Heart right ventricle (tissue), 16 donors: ENCODE data around the gene P3H3. TPM values are rescaled to one million over a fixed set of nuclear protein-coding genes. Genes with fewer than 3 reads are reported as not detected.

ENCODE experiments used
- ATAC-seq, 8 donors: fragments of 200-7000 bp; cut with Tn5 transposase; one replicate each; pipeline ENCODE4 v1.9.1; 2020; ENCODE audit warnings: mild to moderate bottlenecking in 8 of 8, moderate library complexity in 8 of 8, moderate number of reproducible peaks in 1 of 8
- DNase-seq, 2 donors: peaks; one replicate each; pipeline ENCODE4 v3.0.0-alpha.2; 2020
- H3K27ac ChIP-seq, 10 donors: fragments of 200-600 bp; sonication (generic) in 2 of 10; one replicate each; pipeline versions ENCODE4 v1.5.0 to v1.8.0; 2020 to 2022; ENCODE audit warnings: mild to moderate bottlenecking in 3 of 10
- H3K27me3 ChIP-seq, 7 donors: fragments of 200-600 bp; one replicate each; pipeline ENCODE4 v1.8.0; 2021 to 2022; ENCODE audit warnings: mild to moderate bottlenecking in 2 of 7
- H3K36me3 ChIP-seq, 9 donors: fragments of 200-600 bp; sonication (generic) in 1 of 9; one replicate each; pipeline versions ENCODE4 v1.5.0 to v1.8.0; 2020 to 2022; ENCODE audit warnings: mild to moderate bottlenecking in 2 of 9
- H3K4me1 ChIP-seq, 9 donors: fragments of 200-600 bp; sonication (generic) in 1 of 9; one replicate each; pipeline versions ENCODE4 v1.5.0 to v1.8.0; 2020 to 2022; ENCODE audit warnings: mild to moderate bottlenecking in 4 of 9
- H3K4me3 ChIP-seq, 10 donors: fragments of 200-600 bp; sonication (generic) in 2 of 10; one replicate each; pipeline versions ENCODE4 v1.5.0 to v1.8.0; 2020 to 2022; ENCODE audit warnings: mild to moderate bottlenecking in 7 of 10, moderate library complexity in 2 of 10
- H3K9me3 ChIP-seq, 11 donors: fragments of 200-600 bp in 10 of 11; sonication (generic) in 2 of 11; one replicate each; pipeline versions ENCODE4 v1.5.0 to v1.8.0; 2013 to 2022; ENCODE audit warnings: mild to moderate bottlenecking in 2 of 11, control low read depth in 1 of 11, moderate library complexity in 1 of 11
- WGBS, 2 donors: extraction: QIAGEN DNeasy Blood & Tissue Kit; methylation state at CpG; one replicate each; pipeline ENCODE4 v1.1.7; 2013; ENCODE audit warnings: inconsistent platforms in 1 of 2; 5-methylcytosine and 5-hydroxymethylcytosine counted together
- intact Hi-C, 10 donors: fragments of 100-400 bp; cut with DNase I; formaldehyde crosslinking; loops; one replicate each; pipeline versions ENCODE4 v1.11.1 to v1.14.2; 2022
- polyA plus RNA-seq, 2 donors: library from polyadenylated mRNA; stranded (reverse); fragments of 200-250 nt; gene quantifications; one replicate each; pipeline ENCODE4 v1.2.3, GENCODE V29; 2013
- total RNA-seq, 10 donors: library from RNA; stranded (reverse); fragmentation: NEBNext Ultra II Directional in 3 of 10; extraction: Animal tissue kit (Norgen Biotek cat#: 25700) in 3 of 10; gene quantifications; one replicate each; pipeline versions ENCODE4 v1.2.1 to v1.2.4, GENCODE V29; 2021 to 2023
- TF ChIP-seq, protein P1 (sequence below), 9 donors: fragments of 200-600 bp; sonication (generic) in 2 of 9; IDR thresholded peaks; one replicate each; pipeline versions ENCODE4 v1.5.0 to v1.8.0; 2021 to 2022; ENCODE audit warnings: antibody characterized with exemption in 9 of 9, mild to moderate bottlenecking in 5 of 9, moderate library complexity in 1 of 9
- donor health status: Arrhythmogenic right ventricular cardiomyopathy.
- donor health status: ischemic (EF 13 %, LVEDD 7.1; RV severe dilation, severe dysfunction).
- donor health status: healthy with polysubstance abuse.
- donor health status: DM: no; HTN: yes; CAD: no.
- donor health status: DM: no; HTN: no; CAD: no.
- donor health status: ischemic (EF 25% LVEDD 6.9; RV normal size, moderate dysfunction).
- donor health status: ischemic (EF 25% LVEDD 5.7; RV mildly dilated, moderate dysfunction).
- donor health status: healthy.
- donor health status: DM: yes; HTN: yes; CAD: no.
- donor health status: Ischemic cardiomyopathy.
- donor health status: ischemic (EF 35%, LVEDD 5.7; RV mildly dilated, moderate dysfunction).
- donor health status: nonischemic (EF 11% LVEDD 7.7; RV severe dilation, severe dysfunction).
- donor health status: DM: yes; HTN: yes; CAD: no.
- donor health status: PGD.
- donor health status: ischemic (EF 29% LVEDD 5.4; RV normal size, mild dysfunction).
- donor health status: nonischemic (EF 23%, LVEDD 6.1; RV moderate dilation, normal function).

Gene P3H3
- total and polyA plus RNA-seq, 12 donors, result 6.4 to 37.8 (median 16.0) TPM

- TF ChIP-seq, protein P1, sequence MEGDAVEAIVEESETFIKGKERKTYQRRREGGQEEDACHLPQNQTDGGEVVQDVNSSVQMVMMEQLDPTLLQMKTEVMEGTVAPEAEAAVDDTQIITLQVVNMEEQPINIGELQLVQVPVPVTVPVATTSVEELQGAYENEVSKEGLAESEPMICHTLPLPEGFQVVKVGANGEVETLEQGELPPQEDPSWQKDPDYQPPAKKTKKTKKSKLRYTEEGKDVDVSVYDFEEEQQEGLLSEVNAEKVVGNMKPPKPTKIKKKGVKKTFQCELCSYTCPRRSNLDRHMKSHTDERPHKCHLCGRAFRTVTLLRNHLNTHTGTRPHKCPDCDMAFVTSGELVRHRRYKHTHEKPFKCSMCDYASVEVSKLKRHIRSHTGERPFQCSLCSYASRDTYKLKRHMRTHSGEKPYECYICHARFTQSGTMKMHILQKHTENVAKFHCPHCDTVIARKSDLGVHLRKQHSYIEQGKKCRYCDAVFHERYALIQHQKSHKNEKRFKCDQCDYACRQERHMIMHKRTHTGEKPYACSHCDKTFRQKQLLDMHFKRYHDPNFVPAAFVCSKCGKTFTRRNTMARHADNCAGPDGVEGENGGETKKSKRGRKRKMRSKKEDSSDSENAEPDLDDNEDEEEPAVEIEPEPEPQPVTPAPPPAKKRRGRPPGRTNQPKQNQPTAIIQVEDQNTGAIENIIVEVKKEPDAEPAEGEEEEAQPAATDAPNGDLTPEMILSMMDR (IDR thresholded peaks at IDR 0.05), result no peak
- no peaks in the 10 kb centered on the region for H3K9me3 ChIP-seq
- H3K27me3 ChIP-seq, result peaks cover 0 to 52% (median 0%) of the 10 kb centered on the region in 7 donors
- H3K4me1 ChIP-seq, result peaks cover 8 to 54% (median 30%) of the 10 kb centered on the region in 9 donors
- peak overlapping the region in 2 of 10 donors; percentile 77 to 95 for H3K4me3 ChIP-seq
- intact Hi-C loops, result loop anchor here (5.0 to 10.0 kb wide), 7 partner anchors 50 to 213 kb away; partner anchors contain the start of genes MLF2 (in 7 of the 10) and PTMS (in 1 of the 10)
- 12 to 21% methylated on average over 8 of the region's 8 CpGs for WGBS, 2 donors
- DNase-seq, result peak; percentile 86 to 89
- ATAC-seq, result peak; percentile 29 to 63 (median 56)
- H3K27ac ChIP-seq, result peak overlapping the region in 8 of 10 donors; percentile 6 to 56 (median 44)
- peaks cover 0 to 23% (median 0%) of the 10 kb centered on the region in 9 donors for H3K36me3 ChIP-seq
Observed at GRCh38 chr12:6827437-6827911, 733 bp upstream of the P3H3 start.

- Histone ChIP-seq H3K27ac (peak overlapping the region; percentile 59 to 91 (median 84)), H3K36me3 (peaks cover 0 to 30% (median 0%) of the 10 kb centered on the region in 9 donors), H3K27me3 (peaks cover 0 to 40% (median 0%) of the 10 kb centered on the region in 7 donors), H3K9me3 (no peaks in the 10 kb centered on the region), H3K4me3 (peak overlapping the region; percentile 58 to 95 (median 76)), H3K4me1 (peaks cover 8 to 52% (median 26%) of the 10 kb centered on the region in 9 donors)
- TF ChIP-seq, protein P1 (IDR thresholded peaks at IDR 0.05), result no peak
- DNase-seq (peak in 1 of 2 donors; percentile 45), ATAC-seq (peak; percentile 11 to 34 (median 24))
- intact Hi-C loops, result loop anchor here (5.0 to 10.0 kb wide), 7 partner anchors 52 to 214 kb away; partner anchors contain the start of genes MLF2 (in 7 of the 10) and PTMS (in 1 of the 10)
- 1% methylated on average over 71 of the region's 71 CpGs for WGBS, 2 donors
Observed at GRCh38 chr12:6828781-6829535, 751 bp downstream of the P3H3 start.

GRCh38 chr12:6829536-6830220, 1.5 kb downstream of the P3H3 start:
- H3K27me3 ChIP-seq, result peaks cover 0 to 40% (median 0%) of the 10 kb centered on the region in 7 donors
- H3K4me3 ChIP-seq, result peak overlapping the region; percentile 58 to 95 (median 76)
- TF ChIP-seq, protein P1 (IDR thresholded peaks at IDR 0.05), result peak in 1 of 9 donors; percentile 12
- DNase-seq (no peak), ATAC-seq (peak in 2 of 8 donors; percentile 2 to 7)
- peaks cover 0 to 37% (median 0%) of the 10 kb centered on the region in 9 donors for H3K36me3 ChIP-seq
- no peaks in the 10 kb centered on the region for H3K9me3 ChIP-seq
- H3K27ac ChIP-seq, result peak overlapping the region; percentile 59 to 91 (median 84)
- intact Hi-C loops, result loop anchor here (5.0 to 10.0 kb wide), 7 partner anchors 52 to 215 kb away; partner anchors contain the start of genes MLF2 (in 7 of the 10) and PTMS (in 1 of the 10)
- H3K4me1 ChIP-seq, result peaks cover 8 to 59% (median 26%) of the 10 kb centered on the region in 9 donors
- WGBS, 2 donors, result 55 to 57% methylated on average over 19 of the region's 19 CpGs
